CD4-positive, alpha-beta T cell (primary cell): ENCODE results near the gene DBT. TPM values are rescaled to one million over a fixed set of nuclear protein-coding genes. Genes with fewer than 3 reads are reported as not detected.

Experiments used
- ATAC-seq: fragments of 200-7000 bp; cut with Tn5 transposase; one replicate; pipeline ENCODE4 v1.10.0; 2022; ENCODE audit warnings: mild to moderate bottlenecking; ENCODE audit not compliant: poor library complexity
- CTCF ChIA-PET: fragments of 350-600 bp; sonication (Branson Sonifier 250); formaldehyde crosslinking; loops from one replicate; lab custom pipeline; 2021; ENCODE audit warnings: antibody characterized with exemption, inconsistent platforms; lab: Charles Lee
- POLR2A ChIA-PET: fragments of 350-600 bp; sonication (Branson Sonifier 250); formaldehyde crosslinking; loops from one replicate; lab custom pipeline; 2021; ENCODE audit warnings: antibody characterized with exemption, inconsistent platforms; lab: Charles Lee
- DNase-seq, 14 experiments: peaks; one replicate each; pipeline ENCODE4 v3.0.0-alpha.2; 2013 to 2020; ENCODE audit warnings: mixed read lengths in 2 of 14
- H3K27ac ChIP-seq, 2 donors: one replicate each; pipeline versions ENCODE4 v1.5.1 to v1.7.0; 2013; ENCODE audit warnings: low read length in 2 of 2, low read depth in 1 of 2, mild to moderate bottlenecking in 1 of 2
- H3K27me3 ChIP-seq, 2 experiments: 1 replicate in 1 of 2; 2 replicates in 1 of 2; pipeline versions ENCODE4 v1.6.1 to v1.7.0; 2013; ENCODE audit warnings: low read length in 2 of 2, control low read depth in 1 of 2, mild to moderate bottlenecking in 1 of 2, moderate library complexity in 1 of 2; ENCODE audit not compliant: insufficient read depth in 2 of 2, control insufficient read depth in 1 of 2
- H3K36me3 ChIP-seq: one replicate; pipeline ENCODE4 v1.6.1; 2013; ENCODE audit warnings: low read length, control low read depth; ENCODE audit not compliant: insufficient read depth
- H3K4me1 ChIP-seq: one replicate; pipeline ENCODE4 v1.6.1; 2013; ENCODE audit warnings: low read length, control low read depth; ENCODE audit not compliant: insufficient read depth
- H3K4me3 ChIP-seq: one replicate; pipeline ENCODE4 v1.5.1; 2013; ENCODE audit warnings: mild to moderate bottlenecking, low read length, moderate library complexity
- H3K9me3 ChIP-seq, 2 experiments: 1 replicate in 1 of 2; 2 replicates in 1 of 2; pipeline versions ENCODE4 v1.6.1 to v1.7.0; 2013; ENCODE audit warnings: low read length in 2 of 2, mild to moderate bottlenecking in 2 of 2, control low read depth in 1 of 2, moderate library complexity in 1 of 2; ENCODE audit not compliant: control insufficient read depth in 1 of 2, insufficient read depth in 1 of 2
- H3K27ac Mint-ChIP-seq: one replicate; pipeline ENCODE4 v1.8.0; 2020; ENCODE audit warnings: mixed read lengths
- H3K27me3 Mint-ChIP-seq: one replicate; pipeline ENCODE4 v1.8.0; 2021; ENCODE audit warnings: mixed read lengths
- H3K36me3 Mint-ChIP-seq: one replicate; pipeline ENCODE4 v1.8.0; 2021; ENCODE audit warnings: low read depth, mixed read lengths
- H3K4me1 Mint-ChIP-seq: one replicate; pipeline ENCODE4 v1.8.0; 2021; ENCODE audit warnings: low read depth, mixed read lengths
- H3K4me3 Mint-ChIP-seq: one replicate; pipeline ENCODE4 v1.8.0; 2020; ENCODE audit warnings: mild to moderate bottlenecking, mixed read lengths
- H3K9me3 Mint-ChIP-seq: one replicate; pipeline ENCODE4 v1.8.0; 2020; ENCODE audit warnings: mixed read lengths
- intact Hi-C, 2 experiments: fragments of 100-400 bp; cut with DNase I in 1 of 2; cut with micrococcal nuclease in 1 of 2; formaldehyde crosslinking; loops; one replicate each; pipeline versions ENCODE4 v1.15.1 to v1.9.0; 2023 to 2025; cut with DNase I, micrococcal nuclease
- total RNA-seq, 174 experiments: library from RNA in 2 of 174; stranded (reverse) in 2 of 174; gene quantifications; one replicate each; pipeline ENCODE4 v1.2.3 and lab custom pipeline; 2021 to 2026
- TF ChIP-seq, protein P1 (sequence below): fragments of 200-600 bp; IDR thresholded peaks from one replicate; pipeline ENCODE4 v1.8.0; 2022; ENCODE audit warnings: antibody characterized with exemption, mild to moderate bottlenecking

The DBT gene
- total RNA-seq, 2 experiments from 2014 or later, result 5.3 to 5.4 TPM

DNA sequence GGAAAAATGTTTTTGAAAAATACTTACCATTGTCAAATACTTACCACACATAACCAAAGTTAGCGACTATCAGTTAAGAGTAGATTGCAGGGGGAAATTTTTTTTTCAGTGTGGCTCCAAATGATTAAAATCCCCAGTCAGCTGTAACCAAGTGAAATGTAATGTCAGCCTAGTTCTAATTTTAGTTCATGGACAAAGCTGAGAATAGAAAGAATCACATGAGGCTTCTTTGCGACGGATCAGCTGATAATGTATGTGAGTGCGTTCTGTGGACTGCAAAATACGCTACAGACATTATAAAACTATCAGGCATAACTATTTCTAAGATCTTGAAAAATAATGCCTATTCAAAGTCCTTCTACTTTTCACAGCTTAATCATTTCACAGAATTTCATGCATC lies 71.5 kb downstream of the DBT start, which contains the start of gene LRRC39:
LRRC39 (minus strand) TSS at position 166 of the 400 bp plus-strand sequence. CDS start 9,740 bp downstream, outside the sequence.
- POLR2A ChIA-PET, result no interaction called here

DNA sequence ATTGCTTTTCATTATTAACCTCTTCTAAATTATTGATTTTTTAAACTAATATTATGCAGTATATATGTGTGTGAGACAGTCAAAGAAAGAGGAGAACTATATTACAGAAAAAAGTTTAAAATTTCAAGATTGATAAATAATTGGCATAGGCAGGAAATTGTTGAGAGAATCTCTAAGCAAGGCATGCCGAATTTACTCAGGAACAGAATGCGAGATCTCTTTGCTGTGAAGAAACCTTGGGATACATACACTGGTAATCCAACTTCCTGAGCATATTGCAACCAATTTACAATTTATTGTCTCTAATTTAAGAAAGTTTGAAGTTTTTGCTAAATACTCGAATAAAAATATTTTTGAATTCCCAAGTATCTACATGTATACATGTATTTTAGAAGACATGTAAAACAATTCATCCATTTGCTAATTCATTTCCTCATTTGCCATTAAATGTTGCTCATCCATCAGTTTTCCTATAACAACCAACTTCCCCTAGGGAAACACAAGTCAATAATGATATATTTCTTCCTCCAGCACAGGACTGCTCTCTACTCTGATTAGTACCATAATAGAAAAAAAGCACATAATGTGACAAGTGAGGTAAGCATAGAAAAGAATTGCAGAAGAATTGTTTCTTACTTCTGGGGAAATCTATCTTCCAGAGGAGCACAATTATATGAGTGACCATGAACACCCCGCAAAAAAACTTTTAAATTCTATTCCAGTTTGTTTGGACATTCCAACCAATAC lies 72.2 kb downstream of the DBT start:
- no peak for ATAC-seq
- no peaks in the 10 kb centered on the region for H3K36me3 ChIP-seq
- ChIA-PET POLR2A (no interaction called here), CTCF (no interaction called here)
- Mint-ChIP-seq H3K9me3 (no peaks in the 10 kb centered on the region), H3K4me3 (no peak overlapping the region), H3K27ac (no peak overlapping the region), H3K36me3 (no peaks in the 10 kb centered on the region), H3K4me1 (no peaks in the 10 kb centered on the region), H3K27me3 (no peaks in the 10 kb centered on the region)
- TF ChIP-seq, protein P1, sequence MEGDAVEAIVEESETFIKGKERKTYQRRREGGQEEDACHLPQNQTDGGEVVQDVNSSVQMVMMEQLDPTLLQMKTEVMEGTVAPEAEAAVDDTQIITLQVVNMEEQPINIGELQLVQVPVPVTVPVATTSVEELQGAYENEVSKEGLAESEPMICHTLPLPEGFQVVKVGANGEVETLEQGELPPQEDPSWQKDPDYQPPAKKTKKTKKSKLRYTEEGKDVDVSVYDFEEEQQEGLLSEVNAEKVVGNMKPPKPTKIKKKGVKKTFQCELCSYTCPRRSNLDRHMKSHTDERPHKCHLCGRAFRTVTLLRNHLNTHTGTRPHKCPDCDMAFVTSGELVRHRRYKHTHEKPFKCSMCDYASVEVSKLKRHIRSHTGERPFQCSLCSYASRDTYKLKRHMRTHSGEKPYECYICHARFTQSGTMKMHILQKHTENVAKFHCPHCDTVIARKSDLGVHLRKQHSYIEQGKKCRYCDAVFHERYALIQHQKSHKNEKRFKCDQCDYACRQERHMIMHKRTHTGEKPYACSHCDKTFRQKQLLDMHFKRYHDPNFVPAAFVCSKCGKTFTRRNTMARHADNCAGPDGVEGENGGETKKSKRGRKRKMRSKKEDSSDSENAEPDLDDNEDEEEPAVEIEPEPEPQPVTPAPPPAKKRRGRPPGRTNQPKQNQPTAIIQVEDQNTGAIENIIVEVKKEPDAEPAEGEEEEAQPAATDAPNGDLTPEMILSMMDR, result no peak
- no peak overlapping the region for H3K4me3 ChIP-seq
- intact Hi-C loops, result no loop called here
- peaks cover 0 to 4% of the 10 kb centered on the region in 2 experiments for H3K9me3 ChIP-seq
- H3K27ac ChIP-seq, result no peak overlapping the region
- no peak for DNase-seq
- no peaks in the 10 kb centered on the region for H3K27me3 ChIP-seq
- H3K4me1 ChIP-seq, result no peaks in the 10 kb centered on the region

More for the DNA sequence above, 71.5 kb downstream of the DBT start, which contains the start of gene LRRC39:
- ATAC-seq (no peak), DNase-seq (no peak)
- H3K4me3 ChIP-seq, result no peak within 1 kb of the TSS
- intact Hi-C loops, result no loop called here
- no peak within 1 kb of the TSS for H3K27ac ChIP-seq
- H3K27me3 ChIP-seq, result no peaks in the 10 kb centered on the region
- Mint-ChIP-seq H3K4me3 (no peak within 1 kb of the TSS), H3K4me1 (no peaks in the 10 kb centered on the region), H3K27me3 (no peaks in the 10 kb centered on the region), H3K27ac (no peak within 1 kb of the TSS), H3K36me3 (no peaks in the 10 kb centered on the region), H3K9me3 (no peaks in the 10 kb centered on the region)
- H3K4me1 ChIP-seq, result no peaks in the 10 kb centered on the region
- CTCF ChIA-PET, result no interaction called here
- TF ChIP-seq, protein P1, result no peak
- H3K36me3 ChIP-seq, result no peaks in the 10 kb centered on the region
- H3K9me3 ChIP-seq, result peaks cover 0 to 4% of the 10 kb centered on the region in 2 experiments

GRCh38 chr1:100168051-100168450 lies 81.6 kb downstream of the DBT start:
- CTCF ChIA-PET, result no interaction called here
- H3K4me1 Mint-ChIP-seq, result no peaks in the 10 kb centered on the region
- ATAC-seq (no peak), DNase-seq (no peak)
- intact Hi-C loops, result no loop called here
- Histone ChIP-seq H3K27me3 (no peaks in the 10 kb centered on the region), H3K4me3 (no peak overlapping the region), H3K4me1 (no peaks in the 10 kb centered on the region), H3K27ac (no peak overlapping the region), H3K36me3 (no peaks in the 10 kb centered on the region), H3K9me3 (no peaks in the 10 kb centered on the region)
- H3K9me3 Mint-ChIP-seq, result no peaks in the 10 kb centered on the region
- no peak overlapping the region for H3K27ac Mint-ChIP-seq
- H3K4me3 Mint-ChIP-seq, result no peak overlapping the region
- POLR2A ChIA-PET, result no interaction called here
- TF ChIP-seq, protein P1, result no peak
- H3K27me3 Mint-ChIP-seq, result no peaks in the 10 kb centered on the region
- H3K36me3 Mint-ChIP-seq, result no peaks in the 10 kb centered on the region
